Neural crest cell (in vitro differentiated cells): ENCODE measurements around the gene CPD. TPM values are rescaled to one million over a fixed set of nuclear protein-coding genes. Genes with fewer than 3 reads are reported as not detected.

ENCODE experiments used
- DNase-seq: peaks from one replicate; pipeline ENCODE4 v3.0.0; 2021; ENCODE audit warnings: low read depth, mixed read lengths, low spot score
- H3K27ac Mint-ChIP-seq: one replicate; pipeline ENCODE4 v1.8.0; 2021; ENCODE audit warnings: mild to moderate bottlenecking, mixed read lengths; ENCODE audit not compliant: unreplicated experiment
- H3K27me3 Mint-ChIP-seq: 2 replicates; pipeline ENCODE4 v1.8.0; 2021; ENCODE audit warnings: low read depth, mild to moderate bottlenecking, mixed read lengths
- H3K36me3 Mint-ChIP-seq: 2 replicates; pipeline ENCODE4 v1.8.0; 2021; ENCODE audit warnings: low read depth, mild to moderate bottlenecking, mixed read lengths
- H3K4me1 Mint-ChIP-seq: 2 replicates; pipeline ENCODE4 v1.8.0; 2021; ENCODE audit warnings: mixed read lengths
- H3K4me3 Mint-ChIP-seq: one replicate; pipeline ENCODE4 v1.8.0; 2021; ENCODE audit warnings: mild to moderate bottlenecking, mixed read lengths
- H3K9me3 Mint-ChIP-seq: 2 replicates; pipeline ENCODE4 v1.8.0; 2021; ENCODE audit warnings: mixed read lengths
- total RNA-seq: library from RNA; stranded (reverse); gene quantifications from 2 replicates; pipeline ENCODE4 v1.2.1, GENCODE V29; 2021
- TF ChIP-seq, protein P1 (sequence below): fragments of 200-600 bp; sonication (generic); conservative IDR thresholded peaks from 2 replicates; pipeline ENCODE4 v1.5.0; 2021; ENCODE audit warnings: antibody characterized with exemption, mild to moderate bottlenecking

The CPD gene
- total RNA-seq, 1 donor from 2014 or later = 48.4 TPM

DNA sequence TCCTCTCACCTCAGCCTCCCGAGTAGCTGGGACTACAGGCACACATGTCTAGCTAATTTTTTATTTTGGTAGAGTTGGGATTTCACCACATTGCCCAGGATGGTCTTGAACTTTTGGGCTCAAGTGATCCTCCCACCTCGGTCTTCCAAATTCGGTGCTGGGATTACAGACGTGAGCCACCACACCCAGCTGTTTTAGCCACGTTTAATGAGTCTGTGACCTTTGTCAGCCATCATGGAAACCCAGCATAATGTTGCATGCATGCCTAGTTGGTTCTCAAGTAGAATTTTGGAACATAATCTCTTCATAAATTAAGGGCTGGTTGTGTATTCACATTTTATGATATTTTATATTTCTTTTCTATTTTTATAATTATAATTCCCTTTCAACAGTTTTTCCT lies 140.4 kb downstream of the CPD start:
- H3K4me3 Mint-ChIP-seq = no peak overlapping the region
- H3K27ac Mint-ChIP-seq = no peak overlapping the region
- peaks cover 8% of the 10 kb centered on the region for H3K4me1 Mint-ChIP-seq
- no peak for DNase-seq
- H3K36me3 Mint-ChIP-seq = peaks cover 34% of the 10 kb centered on the region
- H3K27me3 Mint-ChIP-seq = no peaks in the 10 kb centered on the region
- TF ChIP-seq, protein P1, sequence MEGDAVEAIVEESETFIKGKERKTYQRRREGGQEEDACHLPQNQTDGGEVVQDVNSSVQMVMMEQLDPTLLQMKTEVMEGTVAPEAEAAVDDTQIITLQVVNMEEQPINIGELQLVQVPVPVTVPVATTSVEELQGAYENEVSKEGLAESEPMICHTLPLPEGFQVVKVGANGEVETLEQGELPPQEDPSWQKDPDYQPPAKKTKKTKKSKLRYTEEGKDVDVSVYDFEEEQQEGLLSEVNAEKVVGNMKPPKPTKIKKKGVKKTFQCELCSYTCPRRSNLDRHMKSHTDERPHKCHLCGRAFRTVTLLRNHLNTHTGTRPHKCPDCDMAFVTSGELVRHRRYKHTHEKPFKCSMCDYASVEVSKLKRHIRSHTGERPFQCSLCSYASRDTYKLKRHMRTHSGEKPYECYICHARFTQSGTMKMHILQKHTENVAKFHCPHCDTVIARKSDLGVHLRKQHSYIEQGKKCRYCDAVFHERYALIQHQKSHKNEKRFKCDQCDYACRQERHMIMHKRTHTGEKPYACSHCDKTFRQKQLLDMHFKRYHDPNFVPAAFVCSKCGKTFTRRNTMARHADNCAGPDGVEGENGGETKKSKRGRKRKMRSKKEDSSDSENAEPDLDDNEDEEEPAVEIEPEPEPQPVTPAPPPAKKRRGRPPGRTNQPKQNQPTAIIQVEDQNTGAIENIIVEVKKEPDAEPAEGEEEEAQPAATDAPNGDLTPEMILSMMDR = no peak
- peaks cover 4% of the 10 kb centered on the region for H3K9me3 Mint-ChIP-seq

Other genes with a start within 250 kb of the CPD start
- not detected in 2 replicates for gene SLC6A4, start 143.2 kb upstream of the CPD start, total RNA-seq
- gene BLMH, start 87.0 kb upstream of the CPD start, total RNA-seq = 85.9 and 87.1 TPM in 2 replicates
- not detected in 2 replicates for gene TMIGD1, start 44.9 kb upstream of the CPD start, total RNA-seq
- 53.8 and 56.7 TPM in 2 replicates for gene GOSR1, start 98.5 kb downstream of the CPD start, total RNA-seq